GM18502 (cell line): ENCODE data around the gene COPZ2.
"Not testable (repeated sequence)": the region's sequence is repeated elsewhere in the genome, so short reads cannot be mapped to it uniquely, and the experiment has no call there.

Source experiments
- ATAC-seq: cut with Tn5 transposase; IDR thresholded peaks from one replicate; pipeline ENCODE4 v1.9.1; 2021; ENCODE audit warnings: mild to moderate bottlenecking; ENCODE audit not compliant: unreplicated experiment, poor library complexity

Gene COPZ2, protein sequence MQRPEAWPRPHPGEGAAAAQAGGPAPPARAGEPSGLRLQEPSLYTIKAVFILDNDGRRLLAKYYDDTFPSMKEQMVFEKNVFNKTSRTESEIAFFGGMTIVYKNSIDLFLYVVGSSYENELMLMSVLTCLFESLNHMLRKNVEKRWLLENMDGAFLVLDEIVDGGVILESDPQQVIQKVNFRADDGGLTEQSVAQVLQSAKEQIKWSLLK

DNA sequence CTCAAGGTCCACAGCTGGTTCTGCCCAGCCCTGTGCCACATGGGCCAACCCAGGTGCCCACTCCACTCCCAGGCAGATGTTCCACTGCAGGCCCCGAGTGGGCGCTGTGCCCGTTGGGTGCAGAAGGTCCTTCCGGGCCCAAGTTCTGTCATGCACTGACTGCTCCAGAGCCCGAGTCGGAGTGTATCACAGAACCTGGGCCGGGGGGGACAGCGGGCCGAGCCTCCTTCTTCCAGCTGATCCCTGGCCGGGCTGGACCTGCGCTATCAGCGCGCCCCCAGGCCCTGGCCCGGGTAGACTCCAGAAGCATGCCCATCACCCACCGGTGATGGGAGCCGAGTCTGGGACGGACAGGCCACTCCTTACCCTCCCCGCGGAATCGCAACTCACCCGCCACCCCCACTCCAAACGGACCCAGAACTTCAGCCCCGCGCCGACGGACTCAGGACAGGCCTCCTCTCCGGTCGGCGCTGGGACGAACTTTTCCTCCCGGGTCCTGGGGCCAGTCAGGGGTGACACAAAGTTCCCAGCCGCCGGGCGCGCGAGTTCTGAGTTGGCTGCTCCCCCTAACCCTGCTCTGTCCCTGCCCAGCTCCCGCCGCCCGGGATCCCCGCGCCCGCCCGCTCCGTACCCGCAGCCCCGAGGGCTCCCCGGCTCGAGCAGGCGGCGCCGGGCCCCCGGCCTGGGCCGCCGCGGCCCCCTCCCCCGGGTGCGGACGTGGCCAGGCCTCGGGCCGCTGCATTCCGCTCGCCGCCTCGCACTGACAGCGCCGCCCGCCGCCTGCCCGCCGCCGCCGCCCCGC is at the start of gene COPZ2:
Gene COPZ2 (minus strand): TSS at position 762 of the 802 bp plus-strand sequence. CDS start 20 bp downstream, at position 742.
- ATAC-seq: no peak

DNA sequence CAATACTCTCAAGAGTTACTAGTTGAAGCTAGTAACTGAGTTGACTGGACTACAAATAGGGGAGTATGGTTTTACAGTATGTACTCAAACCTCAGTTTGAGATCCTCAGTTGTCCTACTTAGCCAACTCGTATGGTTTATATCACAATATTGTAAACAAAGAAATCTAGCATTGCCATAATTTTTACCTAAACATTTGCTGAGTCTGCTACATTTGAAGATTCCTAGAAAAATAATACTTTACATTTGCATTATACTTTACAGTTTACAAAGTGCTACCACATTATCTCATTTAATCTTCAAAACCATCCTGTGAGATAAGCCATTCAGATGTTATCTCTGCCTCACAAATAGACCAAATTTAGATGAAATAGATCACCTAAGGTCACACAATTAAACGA is 47.3 kb upstream of the COPZ2 start:
- ATAC-seq: no peak

DNA sequence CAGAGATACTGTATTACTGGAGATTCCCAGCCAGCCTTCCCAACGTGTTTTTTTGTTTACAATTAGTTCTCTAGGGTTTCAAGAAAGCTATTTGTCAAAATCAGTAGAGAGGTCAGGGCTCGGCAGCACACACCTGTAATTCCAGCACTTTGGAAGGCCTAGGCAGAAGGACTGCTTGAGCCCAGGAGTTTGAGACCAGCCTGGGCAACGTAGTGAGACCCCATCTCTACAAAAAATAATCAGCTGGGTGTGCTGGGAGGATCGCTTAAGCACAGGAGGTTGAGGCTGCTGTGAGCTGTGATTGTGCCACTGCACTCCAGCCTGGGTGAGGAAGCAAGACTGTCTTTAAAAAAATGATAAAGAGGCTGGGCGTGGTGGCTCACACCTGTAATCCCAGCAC is 44.3 kb upstream of the COPZ2 start:
- ATAC-seq: no peak

DNA sequence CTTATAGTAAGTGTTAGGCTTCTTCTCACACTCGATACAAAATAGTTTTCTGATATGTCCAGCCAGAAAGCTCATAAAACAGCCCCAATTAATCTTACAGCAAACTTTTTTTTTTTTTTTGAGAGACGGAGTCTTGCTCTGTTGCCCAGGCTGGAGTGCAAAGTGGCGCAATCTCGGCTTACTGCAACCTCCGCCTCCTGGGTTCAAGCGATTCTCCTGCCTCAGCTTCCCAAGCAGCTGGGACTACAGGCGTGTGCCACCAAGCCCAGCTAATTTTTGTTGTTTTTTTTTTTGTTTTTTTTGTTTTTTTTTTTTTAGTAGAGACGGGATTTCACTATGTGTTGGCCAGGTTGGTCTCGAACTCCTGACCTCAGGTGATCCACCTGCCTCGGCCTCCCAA is 39.6 kb upstream of the COPZ2 start:
- not testable (repeated sequence) for ATAC-seq

DNA sequence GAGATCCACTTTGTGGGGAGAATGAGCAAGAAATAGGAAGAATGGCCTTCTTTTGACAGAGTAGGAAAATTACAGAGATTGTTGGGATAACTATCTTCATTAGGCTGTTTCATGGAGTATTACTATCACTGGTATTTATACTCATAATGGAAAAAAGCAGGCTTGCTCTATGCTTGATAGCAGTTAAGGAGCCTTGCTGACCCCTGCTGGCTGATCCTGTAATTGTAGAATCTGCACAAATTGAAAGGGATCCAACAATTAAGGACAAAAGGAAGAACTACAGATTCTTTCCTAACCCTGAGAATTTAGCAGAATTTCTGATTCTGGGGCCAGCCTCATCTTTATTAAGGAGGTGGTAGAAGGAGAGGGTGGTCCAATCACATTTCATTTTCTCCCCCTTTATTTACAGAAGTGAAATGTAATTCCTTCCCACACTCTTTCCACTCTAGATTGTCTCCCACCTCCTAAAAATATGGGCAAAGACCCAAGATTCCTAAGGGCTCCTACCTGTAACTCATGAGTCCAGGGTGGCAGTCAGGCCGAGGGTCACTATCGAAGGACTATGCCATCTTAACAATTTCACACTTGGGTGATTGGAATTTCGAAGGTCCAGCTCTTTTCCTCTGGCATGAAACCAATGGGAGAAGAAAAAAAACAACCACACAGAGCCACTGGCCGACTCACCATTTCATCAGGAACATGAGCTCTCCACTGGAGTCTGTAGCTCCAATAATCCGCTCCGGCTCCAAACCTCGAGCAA is 36.9 kb upstream of the COPZ2 start:
- no peak for ATAC-seq

DNA sequence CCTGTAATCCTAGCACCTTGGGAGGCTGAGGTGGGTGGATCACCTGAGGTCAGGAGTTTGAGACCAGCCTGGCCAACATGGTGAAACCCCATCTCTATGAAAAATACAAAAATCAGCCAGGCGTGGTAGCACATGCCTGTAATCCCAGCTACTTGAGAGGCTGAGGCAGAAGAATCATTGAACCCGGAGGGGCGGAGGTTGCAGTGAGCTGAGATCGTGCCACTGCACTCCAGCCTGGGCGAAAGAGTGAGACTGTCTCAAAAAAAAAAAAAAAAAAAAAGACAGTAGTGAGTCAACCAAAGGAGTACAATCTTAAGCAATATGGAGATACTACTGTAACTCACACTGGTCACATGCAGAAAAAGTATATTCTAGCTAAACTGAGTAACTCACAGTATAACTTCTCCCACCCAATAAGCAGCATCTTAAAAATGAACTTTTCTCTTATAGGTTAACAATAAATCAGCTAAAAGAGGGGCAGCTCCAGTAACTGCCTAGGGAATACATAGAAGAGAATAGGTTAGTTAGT is 36.0 kb upstream of the COPZ2 start:
- not testable (repeated sequence) for ATAC-seq

DNA sequence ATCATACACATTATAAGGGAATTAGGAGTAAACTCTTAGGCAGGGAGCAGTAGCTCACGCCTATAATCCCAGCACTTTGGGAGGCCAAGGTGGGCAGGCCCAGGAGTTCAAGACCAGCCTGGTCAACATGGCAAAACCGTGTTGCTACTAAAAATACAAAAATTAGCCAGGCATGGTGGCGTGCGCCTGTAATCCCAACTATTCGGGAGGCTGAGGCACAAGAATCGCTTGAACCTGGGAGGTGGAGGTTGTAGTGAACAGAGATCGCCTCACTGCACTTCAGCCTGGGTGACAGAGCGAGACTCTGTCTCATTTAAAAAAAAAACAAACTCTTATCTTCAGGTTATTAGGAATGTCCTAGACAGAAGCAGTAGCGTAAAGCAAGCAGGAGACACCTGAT is 35.2 kb upstream of the COPZ2 start:
- not testable (repeated sequence) for ATAC-seq

DNA sequence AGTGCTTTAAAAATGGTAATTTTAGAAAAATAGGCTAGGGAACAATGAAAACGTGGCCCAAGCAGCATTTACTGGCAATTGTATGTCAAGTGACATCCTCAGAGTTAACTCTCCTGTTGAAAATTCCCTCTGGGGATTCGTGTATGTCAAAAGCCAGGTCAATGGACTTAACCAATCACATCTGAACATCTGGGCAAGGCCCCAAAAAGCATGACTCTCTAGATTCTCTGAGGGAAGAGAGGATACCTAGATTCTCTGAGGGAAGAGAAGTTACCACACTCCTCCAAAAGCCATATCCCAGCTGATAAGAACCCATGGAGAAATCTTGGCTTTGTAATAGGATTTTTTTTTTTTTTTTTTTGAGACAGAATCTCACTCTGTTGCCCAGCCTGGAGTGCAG is 34.1 kb upstream of the COPZ2 start:
- no peak for ATAC-seq

DNA sequence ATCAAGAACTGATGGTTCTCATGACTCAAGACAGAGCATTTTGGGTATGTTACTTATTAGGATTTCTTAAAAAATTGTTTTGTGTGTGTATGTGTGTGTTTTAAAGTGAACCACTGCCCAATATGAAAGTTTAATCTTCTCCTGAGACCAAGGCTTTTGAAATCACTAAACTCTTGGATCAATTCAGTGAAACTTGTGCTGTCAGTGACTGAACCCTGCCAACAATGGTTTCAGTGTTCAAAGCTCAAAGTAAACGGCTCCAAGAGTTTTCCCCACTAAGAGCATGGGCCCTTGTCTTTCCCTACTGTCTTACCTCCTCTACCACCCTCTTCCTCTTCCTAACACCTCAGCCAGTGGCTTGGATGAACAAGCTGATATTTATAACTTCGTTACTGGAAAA is 32.6 kb upstream of the COPZ2 start:
- ATAC-seq: no peak

DNA sequence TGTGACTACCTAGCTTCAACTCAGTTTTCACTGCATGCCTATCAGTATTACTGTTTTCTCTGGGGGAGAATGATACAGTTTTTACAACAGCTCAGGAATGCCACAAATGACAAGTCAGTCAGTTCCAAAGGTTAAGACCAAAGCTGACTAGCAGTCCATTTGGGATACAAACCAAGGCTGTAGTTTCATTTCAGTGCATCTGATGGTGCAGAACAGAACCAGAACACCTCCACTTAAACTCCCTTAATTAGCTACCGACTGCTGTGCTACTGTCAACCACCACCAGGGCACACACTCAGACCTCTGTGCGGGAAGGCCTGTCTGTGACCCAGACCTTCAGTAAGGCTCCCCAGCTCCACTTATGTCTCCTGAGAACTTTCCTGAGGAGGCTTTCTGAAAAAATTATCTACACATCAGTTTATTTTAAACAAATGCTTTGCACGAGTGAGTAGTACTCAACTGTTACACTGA is 30.9 kb upstream of the COPZ2 start:
- no peak for ATAC-seq

DNA sequence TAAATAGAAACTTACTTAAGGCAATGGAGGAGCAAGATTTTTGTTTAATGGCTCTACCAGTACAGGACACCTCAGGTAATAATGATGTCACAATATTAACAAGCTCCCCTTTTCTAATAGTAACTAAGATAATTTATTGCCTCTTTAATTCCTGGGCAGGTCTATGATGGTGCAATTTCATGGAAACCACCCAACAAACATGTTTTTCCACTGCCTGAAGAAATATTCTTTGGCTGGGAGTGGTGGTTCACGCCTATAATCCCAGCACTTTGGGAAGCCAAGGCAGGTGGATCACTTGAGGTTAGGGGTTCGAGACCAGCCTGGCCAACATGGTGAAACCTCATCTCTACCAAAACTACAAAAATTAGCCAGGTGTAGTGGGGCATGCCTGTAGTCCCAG is 30.2 kb upstream of the COPZ2 start:
- not testable (repeated sequence) for ATAC-seq

DNA sequence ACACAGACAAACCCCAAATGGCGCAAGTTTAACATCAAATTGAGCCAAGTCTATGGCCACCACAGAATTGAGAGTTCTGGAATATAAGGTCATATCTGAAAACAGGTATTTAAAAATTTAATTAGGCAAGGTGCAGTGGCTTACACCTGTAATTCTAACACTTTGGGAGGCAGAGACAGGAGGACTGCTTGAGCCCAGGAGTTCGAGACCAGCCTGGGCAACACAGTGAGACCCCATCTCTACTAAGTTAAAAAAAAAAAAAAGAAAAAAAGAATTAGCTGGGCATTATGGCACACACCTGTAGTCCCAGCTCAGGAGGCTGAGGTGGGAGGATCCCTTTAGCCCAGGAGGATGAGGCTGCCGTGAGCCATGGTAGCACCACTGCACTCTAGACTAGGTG is 29.6 kb upstream of the COPZ2 start:
- no peak for ATAC-seq

DNA sequence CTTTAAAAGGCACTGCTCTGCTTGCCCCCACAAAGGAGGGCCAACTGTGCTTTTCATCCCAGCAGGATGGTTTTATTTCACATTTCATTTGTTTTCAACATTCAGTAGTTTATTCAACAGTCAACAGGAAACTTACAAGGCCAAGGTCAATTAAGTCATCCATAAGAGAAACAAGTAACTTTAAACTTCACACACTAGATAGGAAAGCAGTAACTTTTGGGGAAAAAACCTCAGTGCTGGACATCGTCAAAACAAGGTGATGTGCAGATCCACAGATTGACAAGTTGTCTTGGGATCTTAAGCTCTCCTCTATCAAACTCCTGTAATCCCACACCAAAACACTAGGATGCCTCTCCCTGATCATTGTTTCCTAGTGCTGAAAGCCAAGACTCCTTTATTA is 29.1 kb upstream of the COPZ2 start:
- no peak for ATAC-seq

DNA sequence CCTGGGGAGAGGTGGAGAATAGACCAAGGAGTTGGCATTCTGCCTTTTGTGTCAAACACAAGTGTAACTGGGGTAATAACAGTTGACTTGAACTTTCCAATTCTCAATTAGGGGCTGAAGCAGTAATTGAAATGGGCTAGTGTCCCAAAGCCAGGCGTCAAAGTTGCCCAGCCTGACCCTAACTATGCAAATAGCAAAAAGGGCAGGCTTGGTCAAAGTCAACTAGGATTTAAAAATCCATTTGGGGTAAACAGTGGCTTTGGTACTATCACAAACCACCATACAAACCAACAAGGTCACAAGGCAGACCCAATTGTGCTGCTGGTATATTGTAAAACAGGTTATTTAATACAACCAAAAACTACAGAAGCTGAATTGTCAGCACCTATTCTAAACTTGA is 28.6 kb upstream of the COPZ2 start:
- no peak for ATAC-seq

DNA sequence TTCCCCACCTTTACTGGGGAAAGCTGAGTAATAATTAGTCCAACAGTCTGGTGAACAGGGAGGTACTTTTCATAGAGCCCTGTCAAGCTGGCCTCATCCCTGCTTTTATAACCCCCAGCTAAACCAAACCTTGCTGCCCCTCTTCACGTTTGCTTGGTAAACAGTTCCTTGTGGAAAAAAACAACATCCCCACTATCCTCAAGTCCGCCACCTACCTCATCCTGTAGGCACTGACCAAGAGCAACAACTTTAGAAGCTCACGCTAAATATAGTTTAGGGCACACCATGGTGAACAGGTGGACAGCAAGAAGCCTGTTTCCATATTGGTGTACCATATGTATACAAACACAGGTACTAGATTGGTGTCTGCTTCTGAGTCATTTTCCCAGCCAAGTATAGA is 27.0 kb upstream of the COPZ2 start:
- ATAC-seq: no peak

DNA sequence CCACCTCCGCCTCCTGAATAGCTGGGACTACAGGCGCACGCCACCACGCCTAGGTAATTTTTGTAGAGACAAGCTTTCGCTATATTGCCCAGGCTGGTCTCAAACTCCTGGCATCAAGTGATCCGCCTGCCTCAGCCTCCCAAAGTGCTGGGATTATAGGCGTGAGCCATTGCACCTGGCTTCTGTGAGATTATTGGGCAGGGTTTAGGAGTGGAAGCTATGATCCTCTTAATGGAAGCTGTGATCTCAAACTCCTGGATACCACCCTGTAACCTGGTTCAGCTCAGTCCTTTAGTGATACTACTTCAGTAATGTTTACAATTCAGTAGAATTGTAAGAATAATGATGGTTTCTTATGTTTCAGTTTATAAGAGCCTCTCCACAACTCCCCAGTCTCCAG is 24.7 kb upstream of the COPZ2 start:
- ATAC-seq: no peak

DNA sequence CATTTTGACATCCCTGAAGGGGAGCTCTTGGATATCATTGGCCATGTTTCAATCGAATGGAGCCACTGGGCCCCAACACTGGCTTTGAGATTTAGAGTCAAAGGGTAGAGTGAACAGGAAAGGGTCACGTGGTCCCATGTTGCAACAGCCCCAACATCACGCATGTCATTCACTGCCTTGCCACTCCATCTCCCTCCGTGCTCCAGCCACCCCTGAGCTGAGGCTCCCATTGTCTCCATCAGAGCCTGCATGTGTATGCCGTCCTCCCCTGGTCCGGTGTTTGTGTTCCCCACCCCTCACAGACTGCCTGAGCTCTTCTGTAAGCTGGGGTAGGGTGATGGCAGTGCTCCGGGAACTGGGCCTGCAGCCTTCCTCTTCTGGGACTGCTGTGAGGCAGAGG is 22.7 kb upstream of the COPZ2 start:
- no peak for ATAC-seq

DNA sequence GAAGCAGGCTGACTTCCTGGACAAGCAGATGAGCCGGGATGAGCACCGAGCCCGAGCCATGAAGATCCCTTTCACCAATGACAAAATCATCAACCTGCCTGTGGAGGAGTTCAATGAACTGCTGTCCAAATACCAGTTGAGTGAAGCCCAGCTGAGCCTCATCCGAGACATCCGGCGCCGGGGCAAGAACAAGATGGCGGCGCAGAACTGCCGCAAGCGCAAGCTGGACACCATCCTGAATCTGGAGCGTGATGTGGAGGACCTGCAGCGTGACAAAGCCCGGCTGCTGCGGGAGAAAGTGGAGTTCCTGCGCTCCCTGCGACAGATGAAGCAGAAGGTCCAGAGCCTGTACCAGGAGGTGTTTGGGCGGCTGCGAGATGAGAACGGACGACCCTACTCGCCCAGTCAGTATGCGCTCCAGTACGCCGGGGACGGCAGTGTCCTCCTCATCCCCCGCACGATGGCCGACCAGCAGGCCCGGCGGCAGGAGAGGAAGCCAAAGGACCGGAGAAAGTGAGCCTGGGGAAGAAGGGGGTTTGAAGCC is 21.6 kb upstream of the COPZ2 start:
- ATAC-seq: no peak

DNA sequence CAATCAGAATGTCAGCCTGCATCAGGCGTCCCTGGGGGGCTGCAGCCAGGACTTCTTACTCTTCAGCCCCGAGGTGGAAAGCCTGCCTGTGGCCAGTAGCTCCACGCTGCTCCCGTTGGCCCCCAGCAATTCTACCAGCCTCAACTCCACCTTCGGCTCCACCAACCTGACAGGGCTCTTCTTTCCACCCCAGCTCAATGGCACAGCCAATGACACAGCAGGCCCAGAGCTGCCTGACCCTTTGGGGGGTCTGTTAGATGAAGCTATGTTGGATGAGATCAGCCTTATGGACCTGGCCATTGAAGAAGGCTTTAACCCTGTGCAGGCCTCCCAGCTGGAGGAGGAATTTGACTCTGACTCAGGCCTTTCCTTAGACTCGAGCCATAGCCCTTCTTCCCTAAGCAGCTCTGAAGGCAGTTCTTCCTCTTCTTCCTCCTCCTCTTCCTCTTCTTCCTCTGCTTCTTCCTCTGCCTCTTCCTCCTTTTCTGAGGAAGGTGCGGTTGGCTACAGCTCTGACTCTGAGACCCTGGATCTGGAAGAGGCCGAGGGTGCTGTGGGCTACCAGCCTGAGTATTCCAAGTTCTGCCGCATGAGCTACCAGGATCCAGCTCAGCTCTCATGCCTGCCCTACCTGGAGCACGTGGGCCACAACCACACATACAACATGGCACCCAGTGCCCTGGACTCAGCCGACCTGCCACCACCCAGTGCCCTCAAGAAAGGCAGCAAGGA is 21.0 kb upstream of the COPZ2 start:
- no peak for ATAC-seq

DNA sequence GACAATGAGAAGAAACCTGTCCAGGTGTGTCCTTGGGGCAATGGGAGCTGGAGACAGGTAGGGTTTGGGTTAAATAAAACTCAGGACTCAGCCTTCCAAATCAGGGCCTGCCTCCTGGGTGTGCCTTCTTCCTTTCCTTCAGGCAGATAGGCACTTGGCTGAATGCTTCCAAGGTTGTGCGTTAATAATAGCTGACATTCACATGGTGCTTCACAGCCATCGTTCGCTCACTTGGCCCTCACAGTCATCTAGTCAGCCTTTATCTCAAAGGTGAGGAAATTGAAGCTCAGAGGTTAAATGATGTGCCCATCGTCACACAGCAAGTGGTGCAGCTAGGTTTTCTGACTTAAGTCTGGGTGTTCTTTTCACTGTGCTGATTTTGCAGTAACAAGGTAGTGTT is 20.0 kb upstream of the COPZ2 start:
- ATAC-seq: no peak
